Spleen (tissue), 7 donors: Measurements from ENCODE around the gene RNF157.

Experiments used
- POLR2A ChIP-seq, 3 donors: fragments of 450-650 bp; IDR thresholded peaks; one replicate each; pipeline ENCODE4 v1.5.1; 2017; ENCODE audit warnings: antibody characterized with exemption in 3 of 3, mild to moderate bottlenecking in 1 of 3
- POLR2AphosphoS5 ChIP-seq, 3 donors: sonication (generic); formaldehyde crosslinking; IDR thresholded peaks; one replicate each; pipeline ENCODE4 v1.5.1; 2017; ENCODE audit warnings: antibody characterized with exemption in 3 of 3
- TF ChIP-seq, protein P1 (sequence below), 11 experiments: fragments of 200-600 bp in 7 of 11; fragments of 450-650 bp in 4 of 11; sonication (generic) in 4 of 11; IDR thresholded peaks in 8 of 11; conservative IDR thresholded peaks in 3 of 11; 1 replicate in 7 of 11; 2 replicates in 4 of 11; pipeline versions ENCODE4 v1.4.0 to v1.8.0; 2016 to 2021; ENCODE audit warnings: antibody characterized with exemption in 11 of 11, inconsistent platforms in 4 of 11, mild to moderate bottlenecking in 1 of 11
- donor health status: DM: no; HTN: no; CAD: no; lungs with moderate emphysema.
- donor health status: DM: no; HTN: no; CAD: no.
- donor health status: DM: no; HTN: no; CAD: no.

- TF ChIP-seq, protein P1, sequence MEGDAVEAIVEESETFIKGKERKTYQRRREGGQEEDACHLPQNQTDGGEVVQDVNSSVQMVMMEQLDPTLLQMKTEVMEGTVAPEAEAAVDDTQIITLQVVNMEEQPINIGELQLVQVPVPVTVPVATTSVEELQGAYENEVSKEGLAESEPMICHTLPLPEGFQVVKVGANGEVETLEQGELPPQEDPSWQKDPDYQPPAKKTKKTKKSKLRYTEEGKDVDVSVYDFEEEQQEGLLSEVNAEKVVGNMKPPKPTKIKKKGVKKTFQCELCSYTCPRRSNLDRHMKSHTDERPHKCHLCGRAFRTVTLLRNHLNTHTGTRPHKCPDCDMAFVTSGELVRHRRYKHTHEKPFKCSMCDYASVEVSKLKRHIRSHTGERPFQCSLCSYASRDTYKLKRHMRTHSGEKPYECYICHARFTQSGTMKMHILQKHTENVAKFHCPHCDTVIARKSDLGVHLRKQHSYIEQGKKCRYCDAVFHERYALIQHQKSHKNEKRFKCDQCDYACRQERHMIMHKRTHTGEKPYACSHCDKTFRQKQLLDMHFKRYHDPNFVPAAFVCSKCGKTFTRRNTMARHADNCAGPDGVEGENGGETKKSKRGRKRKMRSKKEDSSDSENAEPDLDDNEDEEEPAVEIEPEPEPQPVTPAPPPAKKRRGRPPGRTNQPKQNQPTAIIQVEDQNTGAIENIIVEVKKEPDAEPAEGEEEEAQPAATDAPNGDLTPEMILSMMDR (IDR thresholded peaks at IDR 0.05 in 8 of 11, conservative IDR thresholded peaks at IDR 0.05 in 3 of 11) = no peak
- TF ChIP-seq POLR2A (IDR thresholded peaks at IDR 0.05) (no peak), POLR2AphosphoS5 (IDR thresholded peaks at IDR 0.05) (no peak)
Measured at GRCh38 chr17:76217081-76217480, 23.2 kb downstream of the RNF157 start.
